ENCODE data around the gene THUMPD1.
A peak's percentile ranks its signal among the peaks of the same experiment; 100 is the strongest.
"Not testable (repeated sequence)": the region's sequence is repeated elsewhere in the genome, so short reads cannot be mapped to it uniquely, and the experiment has no call there.

Gene THUMPD1

GRCh38 chr16:20740901-20741521, 607 bp downstream of the THUMPD1 start:
- H3K27me3 ChIP-seq (ENCODE audit: insufficient read depth, low read length): no peaks in the 10 kb centered on the region
- H3K36me3 ChIP-seq (ENCODE audit: insufficient read depth, low read length): peaks cover 30% of the 10 kb centered on the region
- H3K9me3 ChIP-seq (ENCODE audit: low read length): no peaks in the 10 kb centered on the region
- H2AFZ ChIP-seq (ENCODE audit: low read depth, low read length): peak overlapping the region; percentile 62
- peak overlapping the region; percentile 97 for H3K4me3 ChIP-seq (ENCODE audit: low read length)
- peaks cover 12% of the 10 kb centered on the region for H3K4me1 ChIP-seq (ENCODE audit: insufficient read depth, low read length)

DNA sequence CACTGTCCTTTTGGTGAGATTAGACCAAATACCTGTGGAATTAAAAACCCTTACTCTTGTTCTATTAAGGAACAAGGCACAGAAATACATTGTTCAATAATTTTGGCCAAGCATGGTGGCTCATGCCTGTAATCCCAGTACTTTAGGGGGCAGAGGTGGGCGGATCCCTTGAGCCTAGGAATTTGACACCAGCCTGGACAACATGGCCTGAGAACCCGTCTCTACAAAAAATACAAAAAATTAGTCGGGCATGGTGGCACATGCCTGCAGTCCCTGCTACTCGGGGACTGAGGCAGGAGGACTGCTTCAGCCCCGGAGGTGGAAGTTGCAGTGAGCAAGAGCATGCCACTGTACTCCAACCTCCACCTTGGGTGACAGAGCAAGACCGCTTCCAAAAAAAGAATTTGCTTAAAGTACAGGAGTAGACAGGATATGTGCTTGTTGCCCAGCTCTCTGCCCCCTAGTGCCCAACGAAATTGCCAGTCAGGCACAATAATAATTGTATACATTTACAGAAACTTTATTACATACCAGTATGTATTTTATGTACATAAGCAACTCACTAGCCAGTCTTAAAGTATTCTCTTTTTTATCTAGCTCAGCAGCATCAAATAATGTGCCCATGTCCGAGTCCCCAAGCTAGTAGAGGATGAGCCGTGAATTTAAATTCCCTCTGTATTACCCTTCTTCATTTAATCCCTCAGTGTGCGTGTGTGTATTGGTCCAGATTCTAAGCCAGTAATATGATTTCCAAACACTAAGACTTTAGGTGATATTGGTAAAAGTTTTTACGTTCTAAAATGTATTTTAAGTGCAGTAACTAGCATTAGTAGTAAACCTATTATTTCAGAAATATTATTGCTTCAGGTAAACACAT, 1.4 kb downstream of the THUMPD1 start:
- H3K9me3 ChIP-seq (ENCODE audit: low read length): no peaks in the 10 kb centered on the region
- H3K36me3 ChIP-seq (ENCODE audit: insufficient read depth, low read length): peaks cover 38% of the 10 kb centered on the region

DNA sequence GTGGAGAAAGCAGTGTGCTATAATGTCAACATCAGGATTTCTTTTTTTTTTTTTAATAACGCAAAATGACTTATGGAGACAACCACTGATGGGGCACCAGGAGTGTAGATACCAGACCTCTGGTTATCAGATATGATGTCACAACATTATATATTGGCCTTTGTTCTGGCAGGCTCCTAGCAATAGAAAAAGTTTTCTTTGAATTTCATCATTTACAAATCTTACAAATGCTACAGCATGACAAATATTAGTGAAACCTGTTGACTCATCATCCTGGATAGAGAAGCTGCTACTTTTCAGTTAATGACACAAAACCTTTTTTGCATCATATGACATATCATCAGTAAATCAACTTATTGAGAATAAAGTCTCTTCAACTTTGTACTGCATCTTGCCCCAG, 6.1 kb downstream of the THUMPD1 start:
- Histone ChIP-seq H3K27me3 (ENCODE audit: insufficient read depth, low read length) (no peaks in the 10 kb centered on the region), H3K36me3 (ENCODE audit: insufficient read depth, low read length) (peaks cover 48% of the 10 kb centered on the region), H3K4me1 (ENCODE audit: insufficient read depth, low read length) (peaks cover 7% of the 10 kb centered on the region), H2AFZ (ENCODE audit: low read depth, low read length) (no peak overlapping the region), H3K9me3 (ENCODE audit: low read length) (no peaks in the 10 kb centered on the region), H3K4me3 (ENCODE audit: low read length) (no peak overlapping the region)

More for the DNA sequence above, 1.4 kb downstream of the THUMPD1 start:
- Histone ChIP-seq H2AFZ (ENCODE audit: low read depth, low read length) (no peak overlapping the region), H3K27me3 (ENCODE audit: insufficient read depth, low read length) (no peaks in the 10 kb centered on the region), H3K4me1 (ENCODE audit: insufficient read depth, low read length) (peaks cover 12% of the 10 kb centered on the region), H3K4me3 (ENCODE audit: low read length) (peak overlapping the region; percentile 97)

DNA sequence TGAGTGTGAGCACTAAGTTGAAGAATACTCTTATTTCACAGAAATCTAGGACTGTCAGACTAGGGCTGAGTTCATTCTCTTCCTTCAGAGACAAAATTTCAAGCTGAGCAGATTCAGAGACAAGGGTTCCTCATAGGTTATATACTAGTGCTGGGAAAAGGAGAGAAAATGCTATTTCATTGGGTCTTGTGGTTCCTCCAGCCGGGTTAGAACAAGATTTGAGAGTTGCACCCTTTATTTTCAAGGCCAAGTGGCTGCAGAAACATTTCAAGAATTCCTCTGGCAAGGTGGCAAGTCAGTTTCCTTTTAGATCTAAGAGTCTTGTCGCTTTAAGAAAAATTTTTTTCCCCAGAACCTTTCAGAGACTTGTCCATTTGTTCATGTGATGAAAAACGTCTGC, 6.8 kb downstream of the THUMPD1 start:
- Histone ChIP-seq H2AFZ (ENCODE audit: low read depth, low read length) (no peak overlapping the region), H3K4me3 (ENCODE audit: low read length) (no peak overlapping the region), H3K4me1 (ENCODE audit: insufficient read depth, low read length) (no peaks in the 10 kb centered on the region), H3K9me3 (ENCODE audit: low read length) (no peaks in the 10 kb centered on the region), H3K36me3 (ENCODE audit: insufficient read depth, low read length) (peaks cover 46% of the 10 kb centered on the region), H3K27me3 (ENCODE audit: insufficient read depth, low read length) (no peaks in the 10 kb centered on the region)

DNA sequence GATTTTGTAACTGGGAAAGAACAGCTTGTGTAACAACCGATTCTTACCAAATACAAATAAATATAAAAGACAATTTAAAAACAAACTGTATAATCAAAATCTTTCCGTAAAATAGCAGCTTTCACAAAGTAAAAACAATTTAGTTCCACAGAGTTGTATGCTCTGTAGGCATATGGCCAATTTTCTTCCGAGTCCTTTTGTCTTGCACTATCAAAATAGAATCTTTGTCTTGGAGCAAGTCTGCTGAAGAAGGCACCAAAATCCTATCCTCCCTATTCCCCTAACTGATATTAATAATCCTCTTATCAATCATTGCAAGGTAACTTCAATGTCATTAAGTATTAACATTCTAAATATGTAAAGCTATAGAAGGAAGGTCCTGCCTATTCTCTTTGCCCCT, 7.6 kb downstream of the THUMPD1 start:
- Histone ChIP-seq H3K27me3 (ENCODE audit: insufficient read depth, low read length) (no peaks in the 10 kb centered on the region), H3K9me3 (ENCODE audit: low read length) (no peaks in the 10 kb centered on the region), H3K36me3 (ENCODE audit: insufficient read depth, low read length) (peaks cover 45% of the 10 kb centered on the region), H3K4me1 (ENCODE audit: insufficient read depth, low read length) (no peaks in the 10 kb centered on the region), H2AFZ (ENCODE audit: low read depth, low read length) (no peak overlapping the region), H3K4me3 (ENCODE audit: low read length) (no peak overlapping the region)

DNA sequence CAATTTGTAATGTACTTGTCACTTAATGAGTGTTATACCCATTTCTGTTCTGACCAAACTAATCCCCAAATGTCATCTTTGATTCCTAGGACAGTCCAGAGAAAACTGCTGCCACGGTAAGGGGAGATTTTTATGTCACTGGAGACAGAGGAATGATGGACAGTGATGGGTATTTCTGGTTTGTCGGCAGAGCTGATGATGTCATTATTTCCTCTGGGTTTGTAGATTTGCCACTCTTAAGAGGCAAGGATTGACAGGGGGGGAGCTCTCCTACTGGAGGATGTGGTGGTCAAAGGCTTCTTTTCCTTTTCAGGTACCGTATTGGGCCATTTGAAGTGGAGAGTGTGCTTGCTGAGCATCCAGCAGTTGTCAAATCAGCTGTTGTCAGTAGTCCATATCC, 12.5 kb downstream of the THUMPD1 start:
- Histone ChIP-seq H2AFZ (ENCODE audit: low read depth, low read length) (no peak overlapping the region), H3K27me3 (ENCODE audit: insufficient read depth, low read length) (no peaks in the 10 kb centered on the region), H3K4me3 (ENCODE audit: low read length) (no peak overlapping the region), H3K36me3 (ENCODE audit: insufficient read depth, low read length) (no peaks in the 10 kb centered on the region), H3K9me3 (ENCODE audit: low read length) (no peaks in the 10 kb centered on the region), H3K4me1 (ENCODE audit: insufficient read depth, low read length) (no peaks in the 10 kb centered on the region)

DNA sequence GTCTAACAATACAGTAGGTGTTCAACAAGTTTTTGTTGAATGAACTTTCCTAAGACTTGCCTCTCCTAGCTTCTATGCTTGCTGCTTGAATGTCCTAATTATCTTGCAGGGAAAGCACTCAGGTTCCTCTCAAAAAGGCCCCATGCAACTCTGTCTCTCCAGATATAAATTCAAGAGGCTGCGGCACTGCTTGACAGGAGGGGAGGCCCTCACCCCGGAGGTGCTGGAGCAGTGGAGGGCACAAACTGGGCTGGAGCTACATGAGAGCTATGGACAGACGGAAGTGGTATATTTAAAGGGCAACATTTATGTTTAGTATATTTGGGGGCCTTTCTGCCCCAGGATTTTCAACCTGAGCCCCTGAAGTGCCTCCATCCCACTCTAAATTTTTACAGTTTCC, 14.4 kb downstream of the THUMPD1 start:
- no peaks in the 10 kb centered on the region for H3K9me3 ChIP-seq (ENCODE audit: low read length)
- no peak overlapping the region for H2AFZ ChIP-seq (ENCODE audit: low read depth, low read length)
- H3K4me1 ChIP-seq (ENCODE audit: insufficient read depth, low read length): no peaks in the 10 kb centered on the region
- no peak overlapping the region for H3K4me3 ChIP-seq (ENCODE audit: low read length)
- no peaks in the 10 kb centered on the region for H3K27me3 ChIP-seq (ENCODE audit: insufficient read depth, low read length)
- H3K36me3 ChIP-seq (ENCODE audit: insufficient read depth, low read length): no peaks in the 10 kb centered on the region

GRCh38 chr16:20726661-20727060, 15.0 kb downstream of the THUMPD1 start:
- Histone ChIP-seq H3K4me1 (ENCODE audit: insufficient read depth, low read length) (no peaks in the 10 kb centered on the region), H3K9me3 (ENCODE audit: low read length) (no peaks in the 10 kb centered on the region), H2AFZ (ENCODE audit: low read depth, low read length) (no peak overlapping the region), H3K4me3 (ENCODE audit: low read length) (no peak overlapping the region), H3K36me3 (ENCODE audit: insufficient read depth, low read length) (no peaks in the 10 kb centered on the region), H3K27me3 (ENCODE audit: insufficient read depth, low read length) (no peaks in the 10 kb centered on the region)

GRCh38 chr16:20720251-20720650, 21.4 kb downstream of the THUMPD1 start:
- no peaks in the 10 kb centered on the region for H3K36me3 ChIP-seq (ENCODE audit: insufficient read depth, low read length)
- H3K4me3 ChIP-seq (ENCODE audit: low read length): no peak overlapping the region
- no peaks in the 10 kb centered on the region for H3K9me3 ChIP-seq (ENCODE audit: low read length)
- peaks cover 4% of the 10 kb centered on the region for H3K27me3 ChIP-seq (ENCODE audit: insufficient read depth, low read length)
- H3K4me1 ChIP-seq (ENCODE audit: insufficient read depth, low read length): no peaks in the 10 kb centered on the region
- no peak overlapping the region for H2AFZ ChIP-seq (ENCODE audit: low read depth, low read length)

GRCh38 chr16:20717718-20718117, 23.9 kb downstream of the THUMPD1 start:
- H3K27me3 ChIP-seq (ENCODE audit: insufficient read depth, low read length); H3K4me1 ChIP-seq (ENCODE audit: insufficient read depth, low read length); H3K4me3 ChIP-seq (ENCODE audit: low read length); H2AFZ ChIP-seq (ENCODE audit: low read depth, low read length); H3K36me3 ChIP-seq (ENCODE audit: insufficient read depth, low read length); H3K9me3 ChIP-seq (ENCODE audit: low read length): not testable (repeated sequence)

DNA sequence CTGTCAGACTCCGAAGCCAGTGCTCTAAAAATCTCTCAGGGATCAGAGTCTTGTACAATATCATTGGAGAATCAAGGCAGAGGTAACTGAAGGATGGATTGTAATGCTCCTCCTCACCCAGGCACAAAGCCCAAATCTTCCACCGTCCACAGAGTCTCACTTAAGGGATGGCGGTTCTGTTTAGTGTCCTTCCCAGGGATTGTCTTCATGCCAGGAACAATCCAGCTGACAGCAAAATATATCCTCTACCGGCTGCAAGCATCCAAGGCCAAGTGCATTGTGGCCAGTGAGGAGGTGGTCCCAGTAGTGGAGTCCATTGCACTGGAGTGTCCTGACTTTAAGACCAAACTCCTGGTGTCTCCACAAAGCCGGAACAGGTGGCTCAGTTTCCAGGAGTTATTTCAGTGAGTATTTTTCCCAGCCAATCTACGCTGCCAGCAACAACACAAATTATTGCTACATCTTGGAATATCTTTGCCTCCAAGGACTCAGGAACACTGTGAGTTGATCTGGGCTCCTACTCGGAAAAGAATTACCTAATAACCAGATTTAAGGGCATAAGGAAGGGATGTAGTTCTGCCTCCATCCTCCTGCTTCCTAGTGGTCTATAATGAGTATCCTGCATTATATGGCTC, 30.2 kb downstream of the THUMPD1 start:
- Histone ChIP-seq H3K36me3 (ENCODE audit: insufficient read depth, low read length) (no peaks in the 10 kb centered on the region), H3K4me1 (ENCODE audit: insufficient read depth, low read length) (no peaks in the 10 kb centered on the region), H2AFZ (ENCODE audit: low read depth, low read length) (no peak overlapping the region), H3K9me3 (ENCODE audit: low read length) (no peaks in the 10 kb centered on the region), H3K27me3 (ENCODE audit: insufficient read depth, low read length) (no peaks in the 10 kb centered on the region), H3K4me3 (ENCODE audit: low read length) (no peak overlapping the region)

DNA sequence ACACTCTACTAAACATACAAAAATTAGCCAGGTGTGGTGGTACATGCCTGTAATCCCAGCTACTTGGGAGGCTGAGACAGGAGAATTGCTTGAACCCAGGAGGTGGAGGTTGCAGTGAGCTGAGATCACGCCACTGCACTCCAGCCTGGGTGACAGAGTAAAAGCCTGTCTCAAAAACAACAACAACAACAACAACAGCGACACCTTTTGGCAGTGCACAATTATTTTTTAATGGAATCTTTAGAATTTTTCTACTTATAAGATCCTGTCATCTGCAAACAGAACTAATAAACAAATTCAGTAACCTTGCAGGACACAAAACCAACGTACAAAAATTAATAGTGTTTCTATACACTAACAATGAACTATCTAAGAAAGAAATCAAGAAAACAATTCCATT, 33.5 kb downstream of the THUMPD1 start:
- H3K27me3 ChIP-seq (ENCODE audit: insufficient read depth, low read length); H3K4me3 ChIP-seq (ENCODE audit: low read length); H3K4me1 ChIP-seq (ENCODE audit: insufficient read depth, low read length); H2AFZ ChIP-seq (ENCODE audit: low read depth, low read length); H3K9me3 ChIP-seq (ENCODE audit: low read length); H3K36me3 ChIP-seq (ENCODE audit: insufficient read depth, low read length): not testable (repeated sequence)

GRCh38 chr16:20707461-20707860, 34.2 kb downstream of the THUMPD1 start:
- no peak overlapping the region for H3K4me3 ChIP-seq (ENCODE audit: low read length)
- H3K9me3 ChIP-seq (ENCODE audit: low read length): no peaks in the 10 kb centered on the region
- H3K36me3 ChIP-seq (ENCODE audit: insufficient read depth, low read length): no peaks in the 10 kb centered on the region
- H3K4me1 ChIP-seq (ENCODE audit: insufficient read depth, low read length): no peaks in the 10 kb centered on the region
- H3K27me3 ChIP-seq (ENCODE audit: insufficient read depth, low read length): no peaks in the 10 kb centered on the region
- no peak overlapping the region for H2AFZ ChIP-seq (ENCODE audit: low read depth, low read length)

Data from neuron (in vitro differentiated cells).